NCI-H82 treated with DMSO at 0.1 percent for 48 hours (cell line): Measurements from ENCODE around the gene DGCR8.
"Not testable (repeated sequence)": the region's sequence is repeated elsewhere in the genome, so short reads cannot be mapped to it uniquely, and the experiment has no call there.

ENCODE experiments used
- DNase-seq: peaks from one replicate; lab custom pipeline; 2025; ENCODE audit not compliant: unreplicated experiment; lab: John Stamatoyannopoulos, UW

The DGCR8 gene

GRCh38 chr22:20065896-20066616 is 14.0 kb upstream of the DGCR8 start:
- no peak for DNase-seq

GRCh38 chr22:20066617-20067383 is 13.2 kb upstream of the DGCR8 start:
- no peak for DNase-seq

DNA sequence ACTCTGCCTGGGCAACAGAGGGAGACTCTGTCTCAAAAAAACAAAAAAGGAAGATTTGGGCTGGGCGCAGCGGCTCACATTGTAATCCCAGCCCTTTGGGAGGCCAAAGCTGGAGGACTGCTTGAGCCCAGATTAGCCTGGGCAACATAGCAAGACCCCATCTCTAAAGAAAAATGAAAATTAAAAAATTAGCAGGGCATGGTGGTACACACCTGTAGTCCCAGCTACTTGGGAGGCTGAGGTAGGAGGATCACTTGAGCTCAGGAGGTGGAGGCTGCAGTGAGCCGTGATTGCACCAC is 12.7 kb upstream of the DGCR8 start:
- DNase-seq: not testable (repeated sequence)

- DNase-seq: no peak
Observed at GRCh38 chr22:20068640-20069039, 11.4 kb upstream of the DGCR8 start.

GRCh38 chr22:20069331-20070042 is 10.6 kb upstream of the DGCR8 start:
- no peak for DNase-seq

GRCh38 chr22:20071524-20071972 is 8.5 kb upstream of the DGCR8 start:
- DNase-seq: no peak

- no peak for DNase-seq
Observed at GRCh38 chr22:20076627-20077172, 3.3 kb upstream of the DGCR8 start.

DNA sequence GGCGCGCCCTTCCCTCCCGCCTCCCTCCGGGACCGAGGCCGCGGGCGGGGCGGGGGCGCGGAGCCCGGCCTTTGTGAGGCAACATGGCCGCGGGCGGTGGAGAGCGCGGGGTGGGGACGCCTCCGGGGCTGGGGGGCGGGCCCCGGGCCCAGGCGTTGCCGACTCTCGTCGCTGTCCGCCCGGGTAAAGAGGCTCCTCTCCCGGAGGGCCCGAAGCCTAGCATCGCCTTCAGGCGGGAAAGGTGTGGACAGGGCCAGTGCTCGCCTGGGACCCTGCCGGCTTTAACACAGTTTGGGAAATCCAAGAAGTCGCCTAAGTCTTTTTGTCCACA is 369 bp downstream of the DGCR8 start:
- DNase-seq: no peak

DNA sequence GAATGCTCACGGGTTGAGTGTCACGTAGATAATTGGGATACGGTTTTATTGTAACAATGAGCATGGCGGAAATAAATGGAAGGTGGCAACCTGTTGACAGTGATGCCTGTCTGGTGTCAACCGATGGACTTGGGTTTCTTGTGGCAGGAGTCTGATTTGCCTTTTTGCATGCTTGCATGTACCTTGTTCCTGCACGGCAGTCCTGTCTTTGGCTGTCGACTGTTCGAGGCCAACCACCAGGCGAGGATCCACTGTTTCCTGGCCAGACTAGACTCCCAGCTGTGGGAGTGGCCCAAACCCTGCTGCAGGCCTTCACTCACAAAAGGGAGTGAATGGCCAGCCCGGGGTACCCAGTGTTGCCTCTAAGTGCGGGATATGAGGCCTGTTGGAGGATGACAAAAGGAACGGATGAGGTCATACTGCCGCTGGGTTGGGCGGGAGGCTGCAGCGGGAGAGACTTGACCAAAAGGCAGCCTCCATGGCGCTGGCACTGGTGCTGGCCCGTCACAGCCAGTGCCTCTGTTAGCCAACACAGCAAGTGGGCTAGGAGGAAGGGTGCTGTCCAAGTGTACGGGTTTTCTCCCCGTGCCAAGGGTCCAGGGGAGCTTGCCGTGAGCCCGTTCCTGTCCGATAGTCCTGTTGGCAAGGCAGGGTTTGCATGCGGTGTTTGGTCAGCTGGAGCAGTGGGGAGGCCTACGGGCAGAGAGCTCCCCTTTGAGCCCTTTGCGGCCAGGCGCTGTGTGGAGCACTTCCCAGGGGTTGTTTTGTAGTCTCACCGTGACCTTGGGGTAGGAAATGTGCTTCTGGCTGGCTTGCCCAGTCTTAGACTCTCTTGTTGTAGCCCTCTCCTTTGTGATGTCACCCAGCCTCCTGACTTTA is 974 bp downstream of the DGCR8 start:
- DNase-seq: no peak

- no peak for DNase-seq
Observed at GRCh38 chr22:20083157-20083890, 3.3 kb downstream of the DGCR8 start.

DNA sequence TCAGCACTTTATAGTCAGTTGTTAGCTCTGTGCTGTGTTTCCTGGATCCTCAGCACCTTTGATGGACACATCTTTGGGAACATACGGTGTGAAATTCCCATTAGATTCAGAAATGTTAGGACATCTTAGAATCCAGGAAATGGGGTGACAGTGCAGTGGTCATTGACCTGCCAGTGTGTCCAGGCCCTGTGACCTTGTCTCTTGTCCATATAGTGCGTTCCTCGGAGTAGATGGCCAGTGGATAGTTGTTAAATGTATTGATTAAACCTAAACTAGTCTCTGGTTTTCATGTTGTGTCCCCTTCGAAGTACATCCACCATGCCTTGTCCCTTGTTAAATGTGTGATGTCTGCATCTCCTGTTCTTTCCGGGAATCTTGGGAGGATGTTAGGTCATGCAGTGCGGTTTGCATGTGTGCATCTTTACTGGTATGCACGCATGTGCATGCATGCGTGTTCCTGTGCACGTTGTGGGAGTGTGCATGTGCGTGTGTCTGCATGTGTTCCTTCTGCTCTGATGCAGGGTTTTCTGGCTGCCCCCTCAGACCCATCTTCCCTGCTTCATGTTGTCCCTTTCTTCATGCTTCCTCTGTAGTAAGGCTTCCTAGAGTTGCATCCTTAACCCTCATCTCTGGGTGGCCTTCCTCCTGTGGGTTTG is 4.0 kb downstream of the DGCR8 start:
- DNase-seq: no peak

GRCh38 chr22:20084547-20085413 is 4.7 kb downstream of the DGCR8 start:
- DNase-seq: peak; percentile 12

DNA sequence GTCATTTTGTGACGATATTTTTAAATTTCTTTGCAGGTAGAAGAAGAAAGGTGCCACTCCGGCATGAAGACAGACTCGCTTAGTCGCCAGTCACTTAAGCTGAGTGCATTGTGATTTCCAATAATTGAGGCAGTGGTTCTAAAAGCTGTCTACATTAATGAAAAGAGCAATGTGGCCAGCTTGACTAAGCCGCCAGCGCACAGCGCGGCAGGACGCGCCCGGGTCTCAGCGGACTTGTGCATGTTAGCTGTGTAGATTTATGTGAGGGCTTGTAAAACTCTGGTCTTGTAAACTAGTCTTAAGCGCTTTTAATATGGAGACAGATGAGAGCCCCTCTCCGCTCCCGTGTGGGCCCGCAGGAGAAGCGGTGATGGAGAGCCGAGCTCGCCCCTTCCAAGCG is 5.6 kb downstream of the DGCR8 start:
- DNase-seq: no peak

GRCh38 chr22:20086101-20086599 is 6.1 kb downstream of the DGCR8 start:
- DNase-seq: no peak

DNA sequence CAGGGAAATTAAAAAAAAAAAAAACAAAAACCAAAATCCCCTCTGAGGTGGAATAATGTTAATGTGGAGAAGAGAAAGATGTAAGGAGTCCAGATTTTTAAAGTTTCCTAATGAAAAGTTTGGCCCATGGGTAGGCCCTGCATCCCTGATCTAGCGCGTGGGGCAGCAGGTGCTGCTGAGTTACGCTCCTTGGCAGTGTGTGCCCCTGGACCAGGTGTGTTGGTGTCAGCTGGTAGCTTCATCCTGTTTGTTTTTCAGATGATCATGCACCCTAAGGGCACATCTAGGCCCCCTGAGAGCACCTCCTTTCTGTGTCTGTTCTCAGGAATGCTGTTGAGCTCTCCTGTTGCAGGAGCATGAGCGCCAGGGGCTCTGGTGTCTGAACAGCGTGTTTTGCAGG is 6.7 kb downstream of the DGCR8 start:
- DNase-seq: no peak

GRCh38 chr22:20087319-20088262 is 7.5 kb downstream of the DGCR8 start:
- no peak for DNase-seq

DNA sequence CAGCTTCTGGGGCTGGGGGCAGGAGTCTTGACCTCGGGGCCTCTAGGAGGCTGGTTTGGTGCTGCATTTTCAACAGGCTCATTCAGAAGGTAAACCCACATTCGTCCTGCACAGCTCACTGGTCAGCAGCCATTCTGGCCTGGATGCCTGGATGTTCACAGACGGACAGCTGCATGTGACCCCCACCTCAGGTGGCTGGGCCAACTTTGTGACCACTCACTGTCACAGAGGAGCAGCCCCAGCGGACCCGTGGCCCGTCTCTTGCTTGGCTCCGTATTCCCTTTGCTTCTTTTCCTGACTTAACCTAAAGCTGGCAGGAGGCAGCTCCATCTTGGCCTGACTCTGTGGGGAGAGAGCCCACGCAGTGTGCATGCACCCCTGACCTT is 8.2 kb downstream of the DGCR8 start:
- no peak for DNase-seq
